ENCODE measurements around the gene DMRT1.

The DMRT1 gene

DNA sequence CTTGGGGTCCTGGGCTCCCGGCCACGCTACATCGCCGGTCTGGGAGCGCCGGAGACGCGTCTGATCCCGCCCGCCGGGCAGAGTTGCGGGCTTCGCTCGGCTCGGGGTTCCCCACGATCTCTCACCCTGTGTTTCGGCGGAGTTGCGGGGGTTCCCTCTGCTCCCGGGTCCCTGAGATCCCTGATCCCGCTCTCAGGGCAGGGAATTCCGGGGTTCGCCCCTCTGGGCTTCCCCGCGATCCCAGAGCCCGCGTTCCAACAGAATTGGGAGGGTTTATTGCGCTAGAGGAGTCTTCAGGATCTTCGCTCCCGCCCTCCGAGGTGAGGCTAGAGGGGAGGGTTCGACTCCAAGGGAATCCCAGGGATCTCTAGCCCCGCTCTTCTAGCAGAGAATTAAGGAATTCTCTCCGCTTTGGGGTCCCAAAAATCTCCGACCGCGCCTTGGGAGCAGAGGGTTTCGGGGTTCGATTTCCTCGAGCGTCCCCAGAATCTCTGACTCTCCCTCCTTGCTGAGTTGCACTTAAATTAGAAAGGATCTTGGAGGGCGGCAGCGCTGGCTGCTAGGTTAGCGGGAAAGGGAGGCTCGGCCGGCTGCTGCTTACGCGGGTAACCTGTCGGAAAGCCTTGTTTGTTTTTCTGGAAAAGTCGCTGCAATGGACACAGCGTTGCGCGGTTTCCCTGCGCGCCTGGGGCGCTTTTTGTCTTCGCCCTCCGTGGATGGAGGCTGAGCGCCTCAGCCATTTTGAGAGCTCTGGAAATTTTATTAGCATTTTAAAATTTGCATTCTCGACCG, 1.3 kb downstream of the DMRT1 start:
- DNase-seq (ENCODE audit: low spot score), result no peak
- TF ChIP-seq, protein P1, sequence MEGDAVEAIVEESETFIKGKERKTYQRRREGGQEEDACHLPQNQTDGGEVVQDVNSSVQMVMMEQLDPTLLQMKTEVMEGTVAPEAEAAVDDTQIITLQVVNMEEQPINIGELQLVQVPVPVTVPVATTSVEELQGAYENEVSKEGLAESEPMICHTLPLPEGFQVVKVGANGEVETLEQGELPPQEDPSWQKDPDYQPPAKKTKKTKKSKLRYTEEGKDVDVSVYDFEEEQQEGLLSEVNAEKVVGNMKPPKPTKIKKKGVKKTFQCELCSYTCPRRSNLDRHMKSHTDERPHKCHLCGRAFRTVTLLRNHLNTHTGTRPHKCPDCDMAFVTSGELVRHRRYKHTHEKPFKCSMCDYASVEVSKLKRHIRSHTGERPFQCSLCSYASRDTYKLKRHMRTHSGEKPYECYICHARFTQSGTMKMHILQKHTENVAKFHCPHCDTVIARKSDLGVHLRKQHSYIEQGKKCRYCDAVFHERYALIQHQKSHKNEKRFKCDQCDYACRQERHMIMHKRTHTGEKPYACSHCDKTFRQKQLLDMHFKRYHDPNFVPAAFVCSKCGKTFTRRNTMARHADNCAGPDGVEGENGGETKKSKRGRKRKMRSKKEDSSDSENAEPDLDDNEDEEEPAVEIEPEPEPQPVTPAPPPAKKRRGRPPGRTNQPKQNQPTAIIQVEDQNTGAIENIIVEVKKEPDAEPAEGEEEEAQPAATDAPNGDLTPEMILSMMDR (IDR thresholded peaks at IDR 0.05; ENCODE audit: extremely low read depth, missing control alignments), result no peak

GRCh38 chr9:843427-843785, 1.9 kb downstream of the DMRT1 start:
- TF ChIP-seq, protein P1 (IDR thresholded peaks at IDR 0.05; ENCODE audit: extremely low read depth, missing control alignments), result no peak
- DNase-seq (ENCODE audit: low spot score), result no peak

DNA sequence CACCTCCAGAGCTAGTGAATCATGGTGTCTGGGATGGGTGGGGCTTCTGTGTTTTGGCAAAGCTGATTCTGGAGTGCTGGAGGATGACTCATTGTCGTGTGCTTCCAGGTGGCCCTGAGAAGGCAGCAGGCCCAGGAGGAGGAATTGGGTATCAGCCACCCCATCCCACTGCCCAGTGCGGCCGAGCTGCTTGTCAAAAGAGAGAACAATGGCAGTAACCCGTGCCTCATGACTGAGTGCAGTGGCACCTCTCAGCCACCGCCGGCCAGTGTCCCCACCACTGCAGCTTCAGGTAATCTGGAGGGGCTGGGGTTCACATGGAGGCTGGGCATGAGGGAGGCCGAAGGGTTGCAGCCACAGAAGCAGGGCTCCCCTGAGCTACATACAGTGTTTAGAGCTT, 5.4 kb downstream of the DMRT1 start:
- DNase-seq (ENCODE audit: low spot score), result no peak
- TF ChIP-seq, protein P1 (IDR thresholded peaks at IDR 0.05; ENCODE audit: extremely low read depth, missing control alignments), result no peak

DNA sequence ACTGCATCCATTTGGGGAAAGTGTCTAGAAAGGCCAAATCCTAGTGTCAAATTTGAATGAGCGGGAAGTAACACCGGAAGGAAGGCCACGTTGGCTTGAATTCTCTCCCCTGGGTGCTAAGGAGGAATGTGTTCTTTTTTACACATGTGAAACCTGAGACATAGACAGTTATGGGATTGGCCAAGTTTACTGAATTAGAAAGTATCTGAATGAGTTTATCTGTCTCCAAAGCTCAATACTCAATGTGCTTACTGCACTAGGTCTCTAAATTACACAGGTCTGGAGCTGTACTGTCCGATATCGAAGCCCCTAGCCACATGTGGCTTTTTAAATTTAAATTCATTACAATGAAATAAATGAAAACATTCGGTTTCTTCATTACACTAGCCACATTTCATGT, 6.0 kb downstream of the DMRT1 start:
- DNase-seq (ENCODE audit: low spot score), result no peak
- TF ChIP-seq, protein P1 (IDR thresholded peaks at IDR 0.05; ENCODE audit: extremely low read depth, missing control alignments), result no peak

GRCh38 chr9:849431-849830, 7.9 kb downstream of the DMRT1 start:
- TF ChIP-seq, protein P1 (IDR thresholded peaks at IDR 0.05; ENCODE audit: extremely low read depth, missing control alignments), result no peak
- DNase-seq (ENCODE audit: low spot score), result no peak

DNA sequence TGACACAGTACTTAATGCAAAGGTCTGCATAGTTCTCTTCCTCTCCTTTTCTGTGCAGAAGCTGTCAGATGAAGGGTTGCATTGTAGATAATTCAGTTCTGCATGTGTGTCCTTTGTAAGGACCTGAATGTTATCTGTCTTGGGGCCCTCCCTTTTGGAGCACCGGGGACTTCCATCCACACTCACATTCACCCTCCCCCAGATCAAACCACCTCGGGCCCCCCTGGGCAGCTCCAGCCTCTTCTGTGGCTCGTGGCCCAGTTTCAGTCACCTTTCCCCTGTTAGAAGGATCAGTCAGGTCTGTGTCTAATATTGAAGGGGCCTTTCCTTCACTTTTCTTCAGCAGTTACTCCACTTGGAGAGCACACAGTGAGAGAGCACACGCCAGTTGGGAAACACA, 11.0 kb downstream of the DMRT1 start:
- TF ChIP-seq, protein P1 (IDR thresholded peaks at IDR 0.05; ENCODE audit: extremely low read depth, missing control alignments), result no peak
- no peak for DNase-seq (ENCODE audit: low spot score)

DNA sequence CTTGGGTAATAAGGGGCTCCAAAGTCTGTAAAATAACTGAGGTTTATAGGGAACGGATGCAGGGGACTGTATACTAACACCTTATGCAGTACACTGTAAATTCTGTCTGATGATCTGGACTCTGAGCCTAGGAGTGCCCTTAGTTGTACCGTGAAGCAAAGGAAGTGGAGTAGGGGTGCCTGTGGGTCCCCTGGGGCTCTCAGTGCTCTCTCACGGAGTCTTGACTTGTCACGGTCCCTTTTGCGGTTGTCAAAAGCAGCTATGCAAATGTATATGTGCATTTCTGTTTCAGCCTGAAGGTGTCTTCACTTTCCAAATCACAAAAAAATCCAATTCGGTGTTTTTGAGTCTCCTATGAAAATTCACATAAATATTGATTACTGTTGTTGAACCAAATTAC, 17.8 kb downstream of the DMRT1 start:
- TF ChIP-seq, protein P1 (IDR thresholded peaks at IDR 0.05; ENCODE audit: extremely low read depth, missing control alignments), result no peak
- peak; percentile 76 for DNase-seq (ENCODE audit: low spot score)
